A549 (cell line): Measurements from ENCODE around the gene CADM2. TPM values are rescaled to one million over a fixed set of nuclear protein-coding genes. Genes with fewer than 3 reads are reported as not detected.

Experiments
- ATAC-seq, 2 experiments: fragments of 200-7000 bp in 1 of 2; fragments of >200 bp in 1 of 2; cut with Nextera tagmentation in 1 of 2; cut with Tn5 transposase in 1 of 2; 3 replicates each; pipeline versions ENCODE4 v1.8.0 to v1.9.1; 2018 to 2020; ENCODE audit warnings: mild to moderate bottlenecking in 1 of 2, moderate library complexity in 1 of 2
- CTCF ChIA-PET: fragments of 300-600 bp; sonication (Branson Sonifier 250); formaldehyde crosslinking; extraction: SDS; loops from one replicate; lab custom pipeline; 2021; ENCODE audit warnings: antibody characterized with exemption, inconsistent platforms; lab: Yijun Ruan, JAX
- POLR2A ChIA-PET: fragments of 350-600 bp; formaldehyde crosslinking; extraction: SDS; loops from one replicate; lab custom pipeline; 2021; ENCODE audit warnings: antibody characterized with exemption, inconsistent platforms; lab: Yijun Ruan, JAX
- DNase-seq, 2 experiments: peaks; one replicate each; pipeline versions ENCODE4 v3.0.0 to v3.0.0-alpha.2; 2011 to 2016; ENCODE audit warnings: low read depth in 1 of 2, low spot score in 1 of 2
- FAIRE-seq: peaks from 2 replicates; lab custom pipeline; 2011; peaks lifted over from hg19 to GRCh38; lab: Jason Lieb, UNC
- H3K27ac ChIP-seq, 2 experiments: fragments of >200 bp; sonication (Bioruptor Twin); formaldehyde crosslinking; 3 replicates each; pipeline ENCODE4 v1.5.1; 2016 to 2017
- H3K4me1 ChIP-seq: fragments of >200 bp; sonication (Bioruptor Twin); formaldehyde crosslinking; 3 replicates; pipeline ENCODE4 v1.6.1; 2016
- H3K4me2 ChIP-seq: fragments of >200 bp; sonication (Bioruptor Twin); formaldehyde crosslinking; 3 replicates; pipeline ENCODE4 v1.6.1; 2016
- H3K4me3 ChIP-seq: fragments of >200 bp; sonication (Bioruptor Twin); formaldehyde crosslinking; 3 replicates; pipeline ENCODE4 v1.5.1; 2016
- H3K9me3 ChIP-seq: fragments of >200 bp; sonication (Bioruptor Twin); formaldehyde crosslinking; 3 replicates; pipeline ENCODE4 v1.6.1; 2016
- BHLHE40 ChIP-seq: IDR thresholded peaks from 2 replicates; pipeline ENCODE4 v1.6.1; 2012; ENCODE audit warnings: low read depth, low read length, inconsistent platforms
- CBX2 ChIP-seq: fragments of 200-600 bp; sonication (generic); IDR thresholded peaks from 2 replicates; pipeline ENCODE4 v1.6.1; 2016; ENCODE audit warnings: low read depth, mild to moderate bottlenecking, borderline replicate concordance
- CBX8 ChIP-seq: fragments of 200-600 bp; sonication (generic); IDR thresholded peaks from 2 replicates; pipeline ENCODE4 v1.6.1; 2016
- CEBPB ChIP-seq, 2 experiments: fragments of >200 bp in 1 of 2; sonication (Bioruptor Twin) in 1 of 2; formaldehyde crosslinking in 1 of 2; IDR thresholded peaks; 2 replicates each; pipeline ENCODE4 v1.6.1; 2012 to 2016
- CHD4 ChIP-seq: fragments of 200-600 bp; sonication (generic); IDR thresholded peaks from 2 replicates; pipeline ENCODE4 v1.6.1; 2016; ENCODE audit warnings: antibody characterized with exemption, mild to moderate bottlenecking, borderline replicate concordance
- EHF ChIP-seq: fragments of 250-450 bp; sonication (Bioruptor Pico); IDR thresholded peaks from 2 replicates; pipeline ENCODE4 v1.5.0; 2020; ENCODE audit warnings: mild to moderate bottlenecking
- GATA3 ChIP-seq: IDR thresholded peaks from 2 replicates; pipeline ENCODE4 v1.6.1; 2012; ENCODE audit warnings: borderline replicate concordance
- HOXB5 ChIP-seq: fragments of 250-450 bp; sonication (Bioruptor Pico); IDR thresholded peaks from 2 replicates; pipeline ENCODE4 v1.5.0; 2020; ENCODE audit warnings: mild to moderate bottlenecking, moderate library complexity
- JUNB ChIP-seq: fragments of >200 bp; sonication (Bioruptor Twin); formaldehyde crosslinking; IDR thresholded peaks from 2 replicates; pipeline ENCODE4 v1.6.1; 2016
- KDM5A ChIP-seq: fragments of 200-600 bp; sonication (generic); IDR thresholded peaks from 2 replicates; pipeline ENCODE4 v1.6.1; 2016; ENCODE audit warnings: antibody characterized with exemption, mild to moderate bottlenecking
- MYC ChIP-seq: IDR thresholded peaks from 2 replicates; pipeline ENCODE4 v1.6.1; 2012; ENCODE audit warnings: mild to moderate bottlenecking, inconsistent platforms, low read length, improper control_type of control experiment, borderline replicate concordance
- NFE2L2 ChIP-seq: fragments of 150-350 bp; conservative IDR thresholded peaks from 2 replicates; pipeline ENCODE4 v1.6.1; 2014; ENCODE audit warnings: low read length
- NPAS2 ChIP-seq: fragments of 250-450 bp; sonication (Bioruptor Pico); IDR thresholded peaks from 2 replicates; pipeline ENCODE4 v1.8.0; 2022; ENCODE audit warnings: mild to moderate bottlenecking, moderate library complexity, borderline replicate concordance
- NR3C1 ChIP-seq: fragments of >200 bp; sonication (Bioruptor Twin); formaldehyde crosslinking; IDR thresholded peaks from 3 replicates; pipeline ENCODE4 v1.6.1; 2017
- PHF8 ChIP-seq: fragments of 200-600 bp; sonication (generic); IDR thresholded peaks from 2 replicates; pipeline ENCODE4 v1.6.1; 2016; ENCODE audit warnings: low read depth, mild to moderate bottlenecking, antibody characterized with exemption, moderate library complexity, borderline replicate concordance
- RAD21 ChIP-seq, 2 experiments: fragments of >200 bp in 1 of 2; sonication (Bioruptor Twin) in 1 of 2; formaldehyde crosslinking in 1 of 2; IDR thresholded peaks in 1 of 2; conservative IDR thresholded peaks in 1 of 2; 2 replicates in 1 of 2; 3 replicates in 1 of 2; pipeline ENCODE4 v1.6.1; 2012 to 2018; ENCODE audit warnings: inconsistent platforms in 1 of 2
- RARB ChIP-seq: fragments of 250-450 bp; sonication (Bioruptor Pico); IDR thresholded peaks from 2 replicates; pipeline ENCODE4 v1.8.0; 2021; ENCODE audit warnings: mild to moderate bottlenecking, moderate library complexity
- RFX5 ChIP-seq: fragments of 450-650 bp; IDR thresholded peaks from 2 replicates; pipeline ENCODE4 v1.7.1; 2014; ENCODE audit warnings: antibody characterized with exemption, mild to moderate bottlenecking, moderate library complexity
- SMC3 ChIP-seq: fragments of >200 bp; sonication (Bioruptor Twin); formaldehyde crosslinking; IDR thresholded peaks from 3 replicates; pipeline ENCODE4 v1.6.1; 2018; ENCODE audit warnings: inconsistent platforms
- TFCP2L1 ChIP-seq: fragments of 250-450 bp; sonication (Bioruptor Pico); IDR thresholded peaks from 2 replicates; pipeline ENCODE4 v1.5.0; 2021; ENCODE audit warnings: mild to moderate bottlenecking
- TP53 ChIP-seq: fragments of 250-450 bp; sonication (Bioruptor Pico); IDR thresholded peaks from 2 replicates; pipeline ENCODE4 v1.5.0; 2021; ENCODE audit warnings: mild to moderate bottlenecking, moderate library complexity
- ZFP36 ChIP-seq: fragments of 450-650 bp; IDR thresholded peaks from 2 replicates; pipeline ENCODE4 v1.6.1; 2014; ENCODE audit warnings: borderline replicate concordance; ENCODE audit not compliant: partially characterized antibody
- ZNF302 ChIP-seq: fragments of 250-450 bp; sonication (Bioruptor Pico); IDR thresholded peaks from 2 replicates; pipeline ENCODE4 v1.9.0; 2021; ENCODE audit warnings: inconsistent platforms, mild to moderate bottlenecking, moderate library complexity
- WGBS: methylation state at CpG from one replicate; pipeline ENCODE4 v1.1.6; 2017; ENCODE audit errors: missing lambda C conversion rate; 5-methylcytosine and 5-hydroxymethylcytosine counted together
- polyA plus RNA-seq, 4 experiments: library from polyadenylated mRNA; depleted of rRNA in 3 of 4; stranded (reverse); fragments of >200 nt; fragmentation: RNase III in 1 of 4; extraction: RNeasy Plus Mini Kit Qiagen cat#74134 plus additional on column Dnase treatment in 1 of 4; gene quantifications; 2 replicates in 3 of 4; 3 replicates in 1 of 4; pipeline ENCODE4 v1.2.3, GENCODE V29; 2011 to 2017
- TF ChIP-seq, protein P1 (sequence below): fragments of 150-350 bp; IDR thresholded peaks from 2 replicates; pipeline ENCODE4 v1.6.1; 2014; ENCODE audit warnings: low read depth, mild to moderate bottlenecking, low read length
- TF ChIP-seq, protein P2 (sequence below): fragments of >200 bp; sonication (Bioruptor Twin); formaldehyde crosslinking; IDR thresholded peaks from 3 replicates; pipeline ENCODE4 v1.5.1; 2016

The CADM2 gene
- polyA plus RNA-seq, 2 of the 4 experiments (the other 2 are of a cell fraction), result 0.05 to 0.71 TPM

DNA sequence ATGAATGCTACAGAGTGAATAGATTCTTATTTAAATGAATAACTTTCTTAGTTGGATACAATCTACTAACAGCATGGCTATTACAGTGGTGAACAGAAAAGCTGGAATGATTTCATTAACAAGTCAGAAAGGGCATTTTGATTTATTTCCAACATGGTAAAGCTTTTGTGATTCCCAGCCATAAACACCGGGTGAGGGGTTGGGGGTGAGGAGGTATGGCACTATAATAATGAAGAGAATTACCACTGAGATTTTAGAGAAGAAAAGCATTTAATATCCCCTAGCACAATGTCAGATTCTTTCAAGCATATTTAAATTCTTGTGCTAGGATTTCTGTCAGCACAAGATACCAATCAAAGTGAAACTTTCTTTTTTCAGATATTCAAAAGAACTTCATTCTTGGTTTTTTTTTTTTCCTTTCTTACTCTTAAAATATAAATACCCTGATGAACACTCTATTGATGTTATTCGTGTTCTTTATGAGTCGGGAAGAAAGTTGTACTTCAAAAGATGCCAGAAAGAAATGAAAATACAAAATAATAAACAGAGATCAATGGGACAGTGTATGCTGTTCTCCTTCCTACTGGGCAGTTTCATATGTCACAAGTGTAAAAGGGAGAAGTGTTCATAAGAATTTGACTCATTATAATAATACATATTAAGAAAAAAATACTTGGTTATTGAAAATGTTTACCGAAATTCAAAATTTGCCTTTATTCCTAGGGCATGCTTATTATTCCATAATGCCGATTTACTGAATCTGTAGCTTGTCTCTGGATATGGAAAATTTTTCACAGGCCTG, 522.8 kb downstream of the CADM2 start:
- ATAC-seq (peak in 1 of 2 experiments; percentile 43; a peak in 2 of 6 replicates), FAIRE-seq (no peak), DNase-seq (no peak)
- WGBS, result 22% methylated on average over 5 of the region's 5 CpGs
- no peaks in the 10 kb centered on the region for H3K9me3 ChIP-seq
- no peak overlapping the region for H3K4me3 ChIP-seq
- H3K27ac ChIP-seq, result no peak overlapping the region
- H3K4me1 ChIP-seq, result no peaks in the 10 kb centered on the region
- ChIA-PET CTCF (no interaction called here), POLR2A (no interaction called here)
- no peak overlapping the region for H3K4me2 ChIP-seq
- TF ChIP-seq NFE2L2 (no peak), TFCP2L1 (no peak), MYC (no peak), HOXB5 (CRISPR knock-in tag) (no peak), NPAS2 (CRISPR knock-in tag) (no peak), ZNF302 (CRISPR knock-in tag) (no peak), ZFP36 (no peak), EHF (no peak), CHD4 (no peak), KDM5A (no peak), GATA3 (no peak)

DNA sequence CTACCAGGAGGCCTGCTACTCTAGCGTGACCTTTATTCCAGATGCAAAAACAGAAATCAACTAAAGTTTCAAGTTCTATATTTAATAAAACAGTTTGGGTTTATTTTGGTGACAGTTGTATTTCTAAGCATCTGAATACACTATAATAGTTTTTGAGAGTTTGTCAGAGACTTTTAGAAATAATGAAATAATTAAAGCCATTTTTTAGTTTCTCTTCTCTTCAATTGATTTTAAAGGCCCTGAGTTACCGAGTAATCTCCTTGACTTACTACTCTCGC, 523.4 kb downstream of the CADM2 start:
- ChIA-PET CTCF (no interaction called here), POLR2A (no interaction called here)
- FAIRE-seq (no peak), DNase-seq (no peak), ATAC-seq (no peak; a peak in 1 of 6 replicates)
- WGBS, result 67% methylated on average over 3 of the region's 3 CpGs
- Histone ChIP-seq H3K4me3 (no peak overlapping the region), H3K27ac (no peak overlapping the region), H3K9me3 (no peaks in the 10 kb centered on the region), H3K4me2 (no peak overlapping the region), H3K4me1 (no peaks in the 10 kb centered on the region)
- TF ChIP-seq PHF8 (no peak), SMC3 (no peak), TFCP2L1 (no peak), TP53 (CRISPR knock-in tag) (no peak), MYC (no peak), RAD21 (conservative IDR thresholded peaks at IDR 0.05 in 1 of 2, IDR thresholded peaks at IDR 0.05 in 1 of 2) (no peak), BHLHE40 (no peak), GATA3 (no peak), RARB (CRISPR knock-in tag) (no peak), JUNB (no peak), CEBPB (IDR thresholded peaks at IDR 0.05) (no peak), CBX2 (no peak), RFX5 (no peak), NR3C1 (no peak), CBX8 (no peak)
- TF ChIP-seq, protein P1, sequence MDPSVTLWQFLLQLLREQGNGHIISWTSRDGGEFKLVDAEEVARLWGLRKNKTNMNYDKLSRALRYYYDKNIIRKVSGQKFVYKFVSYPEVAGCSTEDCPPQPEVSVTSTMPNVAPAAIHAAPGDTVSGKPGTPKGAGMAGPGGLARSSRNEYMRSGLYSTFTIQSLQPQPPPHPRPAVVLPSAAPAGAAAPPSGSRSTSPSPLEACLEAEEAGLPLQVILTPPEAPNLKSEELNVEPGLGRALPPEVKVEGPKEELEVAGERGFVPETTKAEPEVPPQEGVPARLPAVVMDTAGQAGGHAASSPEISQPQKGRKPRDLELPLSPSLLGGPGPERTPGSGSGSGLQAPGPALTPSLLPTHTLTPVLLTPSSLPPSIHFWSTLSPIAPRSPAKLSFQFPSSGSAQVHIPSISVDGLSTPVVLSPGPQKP, result no peak
- TF ChIP-seq, protein P2, sequence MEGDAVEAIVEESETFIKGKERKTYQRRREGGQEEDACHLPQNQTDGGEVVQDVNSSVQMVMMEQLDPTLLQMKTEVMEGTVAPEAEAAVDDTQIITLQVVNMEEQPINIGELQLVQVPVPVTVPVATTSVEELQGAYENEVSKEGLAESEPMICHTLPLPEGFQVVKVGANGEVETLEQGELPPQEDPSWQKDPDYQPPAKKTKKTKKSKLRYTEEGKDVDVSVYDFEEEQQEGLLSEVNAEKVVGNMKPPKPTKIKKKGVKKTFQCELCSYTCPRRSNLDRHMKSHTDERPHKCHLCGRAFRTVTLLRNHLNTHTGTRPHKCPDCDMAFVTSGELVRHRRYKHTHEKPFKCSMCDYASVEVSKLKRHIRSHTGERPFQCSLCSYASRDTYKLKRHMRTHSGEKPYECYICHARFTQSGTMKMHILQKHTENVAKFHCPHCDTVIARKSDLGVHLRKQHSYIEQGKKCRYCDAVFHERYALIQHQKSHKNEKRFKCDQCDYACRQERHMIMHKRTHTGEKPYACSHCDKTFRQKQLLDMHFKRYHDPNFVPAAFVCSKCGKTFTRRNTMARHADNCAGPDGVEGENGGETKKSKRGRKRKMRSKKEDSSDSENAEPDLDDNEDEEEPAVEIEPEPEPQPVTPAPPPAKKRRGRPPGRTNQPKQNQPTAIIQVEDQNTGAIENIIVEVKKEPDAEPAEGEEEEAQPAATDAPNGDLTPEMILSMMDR, result no peak
